GM12891 (cell line): ENCODE measurements around the gene PIAS1.

Experiments used
- PAX5 ChIP-seq: IDR thresholded peaks from 2 replicates; pipeline ENCODE4 v1.6.1; 2011; ENCODE audit warnings: low read length, moderate library complexity, mild to moderate bottlenecking; ENCODE audit not compliant: insufficient read depth, severe bottlenecking
- POLR2A ChIP-seq: IDR thresholded peaks from 2 replicates; pipeline ENCODE4 v1.6.1; 2011; ENCODE audit warnings: low read depth, low read length, control low read depth
- POLR2AphosphoS5 ChIP-seq: IDR thresholded peaks from 2 replicates; pipeline ENCODE4 v1.6.1; 2011; ENCODE audit warnings: low read depth, low read length, control low read depth
- POU2F2 ChIP-seq: IDR thresholded peaks from 2 replicates; pipeline ENCODE4 v1.6.1; 2011; ENCODE audit warnings: low read depth, mild to moderate bottlenecking, control low read depth, low read length, moderate library complexity
- SPI1 ChIP-seq: IDR thresholded peaks from 2 replicates; pipeline ENCODE4 v1.6.1; 2011; ENCODE audit warnings: low read depth, low read length, control low read depth
- TAF1 ChIP-seq: IDR thresholded peaks from 2 replicates; pipeline ENCODE4 v1.6.1; 2011; ENCODE audit warnings: low read depth, low read length, control low read depth

GRCh38 chr15:68183616-68184315, 129.7 kb downstream of the PIAS1 start:
- TF ChIP-seq POLR2A (no peak), POLR2AphosphoS5 (no peak), TAF1 (no peak), SPI1 (no peak), POU2F2 (no peak), PAX5 (no peak)
